SK-N-SH (cell line): ENCODE data around the gene CNTNAP2. TPM values are rescaled to one million over a fixed set of nuclear protein-coding genes. Genes with fewer than 3 reads are reported as not detected.

Experiments
- CTCF ChIA-PET: fragments of 300-600, 350-600 bp; formaldehyde crosslinking; extraction: SDS; loops from one replicate; lab custom pipeline; 2021; lab: Yijun Ruan, JAX
- POLR2A ChIA-PET: fragments of 350-600 bp; sonication (Branson Sonifier 250); formaldehyde crosslinking; extraction: SDS; loops from one replicate; lab custom pipeline; 2020; ENCODE audit warnings: antibody characterized with exemption, inconsistent platforms; lab: Yijun Ruan, JAX
- DNase-seq: peaks from one replicate; pipeline ENCODE4 v3.0.0; 2012
- H2AFZ ChIP-seq: fragments of 200-600 bp; sonication (generic); 2 replicates; pipeline ENCODE4 v1.8.1; 2016; ENCODE audit warnings: antibody characterized with exemption, mild to moderate bottlenecking, low read depth
- H3F3A ChIP-seq: fragments of 200-600 bp; sonication (generic); replicated peaks from 2 replicates; pipeline ENCODE3; 2016; ENCODE audit warnings: antibody characterized with exemption, mild to moderate bottlenecking; ENCODE audit not compliant: insufficient read depth
- H3K27ac ChIP-seq, 2 experiments: fragments of 200-500 bp in 1 of 2; fragments of 200-600 bp in 1 of 2; sonication (Bioruptor generic) in 1 of 2; sonication (generic), shearing (Covaris generic) in 1 of 2; 2 replicates each; pipeline versions ENCODE4 v1.5.1 to v1.6.1; 2014 to 2016; ENCODE audit warnings: low read depth in 2 of 2, inconsistent platforms in 1 of 2, low read length in 1 of 2, mild to moderate bottlenecking in 1 of 2, mixed read lengths in 1 of 2
- H3K27me3 ChIP-seq: fragments of 200-600 bp; sonication (generic), shearing (Covaris generic); 2 replicates; pipeline ENCODE4 v1.6.1; 2016; ENCODE audit warnings: mixed run types; ENCODE audit not compliant: insufficient read depth
- H3K36me3 ChIP-seq, 2 experiments: fragments of 200-500 bp in 1 of 2; fragments of 200-600 bp in 1 of 2; sonication (Bioruptor generic) in 1 of 2; sonication (generic) in 1 of 2; replicated peaks in 1 of 2; 2 replicates each; pipeline versions ENCODE3 to v1.5.1; 2014 to 2016; ENCODE audit warnings: low read length in 1 of 2, mild to moderate bottlenecking in 1 of 2; ENCODE audit not compliant: insufficient read depth in 2 of 2, control insufficient read depth in 1 of 2
- H3K4me1 ChIP-seq, 2 experiments: fragments of 200-500 bp in 1 of 2; fragments of 200-600 bp in 1 of 2; sonication (Bioruptor generic) in 1 of 2; sonication (generic), shearing (Covaris generic) in 1 of 2; 2 replicates each; pipeline versions ENCODE4 v1.5.1 to v1.6.1; 2014 to 2016; ENCODE audit warnings: low read depth in 1 of 2, low read length in 1 of 2, mixed run types in 1 of 2; ENCODE audit not compliant: insufficient read depth in 2 of 2, control insufficient read depth in 1 of 2
- H3K4me2 ChIP-seq: fragments of 200-600 bp; sonication (generic), shearing (Covaris generic); 2 replicates; pipeline ENCODE4 v1.6.1; 2017; ENCODE audit warnings: mixed run types
- H3K4me3 ChIP-seq, 2 experiments: fragments of 200-500 bp in 1 of 2; fragments of 200-600 bp in 1 of 2; sonication (Bioruptor generic) in 1 of 2; sonication (generic), shearing (Covaris generic) in 1 of 2; 2 replicates each; pipeline versions ENCODE4 v1.5.1 to v1.8.1; 2014 to 2016; ENCODE audit warnings: low read depth in 2 of 2, inconsistent platforms in 1 of 2, low read length in 1 of 2, mild to moderate bottlenecking in 1 of 2, mixed read lengths in 1 of 2, moderate library complexity in 1 of 2
- H3K79me2 ChIP-seq: fragments of 200-600 bp; sonication (generic); 2 replicates; pipeline ENCODE4 v1.8.1; 2017; ENCODE audit warnings: mild to moderate bottlenecking; ENCODE audit not compliant: insufficient read depth
- H3K9ac ChIP-seq: fragments of 200-600 bp; sonication (generic); 2 replicates; pipeline ENCODE4 v1.6.1; 2017; ENCODE audit warnings: mixed run types
- H3K9me2 ChIP-seq: fragments of 200-600 bp; sonication (generic); 2 replicates; pipeline ENCODE4 v1.6.1; 2017; ENCODE audit warnings: mixed run types
- H3K9me3 ChIP-seq: fragments of 200-600 bp; sonication (generic); 2 replicates; pipeline ENCODE4 v1.6.1; 2017; ENCODE audit warnings: mixed run types, mild to moderate bottlenecking, moderate library complexity
- H4K20me1 ChIP-seq: fragments of 200-600 bp; sonication (generic); 2 replicates; pipeline ENCODE4 v1.6.1; 2017; ENCODE audit warnings: mild to moderate bottlenecking, mixed run types; ENCODE audit not compliant: insufficient read depth
- ELF1 ChIP-seq: IDR thresholded peaks from 2 replicates; pipeline ENCODE4 v1.4.0; 2012
- GABPA ChIP-seq: IDR thresholded peaks from 2 replicates; pipeline ENCODE4 v1.4.0; 2012; ENCODE audit warnings: low read depth, mild to moderate bottlenecking
- MXI1 ChIP-seq: IDR thresholded peaks from 2 replicates; pipeline ENCODE4 v1.6.1; 2012; ENCODE audit warnings: mild to moderate bottlenecking, low read depth, low read length, improper control_type of control experiment
- RCOR1 ChIP-seq: fragments of 150-350 bp; IDR thresholded peaks from 2 replicates; pipeline ENCODE4 v1.6.1; 2017; ENCODE audit warnings: antibody characterized with exemption, low read length
- REST ChIP-seq: IDR thresholded peaks from 2 replicates; pipeline ENCODE4 v1.6.1; 2012; ENCODE audit warnings: mild to moderate bottlenecking, low read depth, low read length, moderate library complexity
- SIN3A ChIP-seq: IDR thresholded peaks from 2 replicates; pipeline ENCODE4 v1.6.1; 2012; ENCODE audit warnings: low read depth, mild to moderate bottlenecking, low read length, moderate library complexity, borderline replicate concordance
- SMC3 ChIP-seq: IDR thresholded peaks from 2 replicates; pipeline ENCODE4 v1.6.1; 2012; ENCODE audit warnings: low read depth, low read length, improper control_type of control experiment
- TEAD4 ChIP-seq: IDR thresholded peaks from 2 replicates; pipeline ENCODE4 v1.4.0; 2012; ENCODE audit warnings: mild to moderate bottlenecking, borderline replicate concordance; ENCODE audit not compliant: insufficient read depth
- YY1 ChIP-seq: IDR thresholded peaks from 2 replicates; pipeline ENCODE4 v1.4.0; 2012; ENCODE audit warnings: low read depth, mild to moderate bottlenecking
- WGBS: methylation state at CpG from one replicate; pipeline ENCODE4 v1.1.6; 2017; ENCODE audit warnings: low lambda C conversion rate; 5-methylcytosine and 5-hydroxymethylcytosine counted together
- polyA plus RNA-seq, 3 experiments: library from polyadenylated mRNA; depleted of rRNA; stranded (reverse); fragments of >200 nt; gene quantifications; 2 replicates each; pipeline ENCODE4 v1.2.3, GENCODE V29; 2012

CNTNAP2 gene
- polyA plus RNA-seq, 1 of the 3 experiments (the other 2 are of a cell fraction) = 3.4 TPM

- Histone ChIP-seq H3K9me3 (no peaks in the 10 kb centered on the region), H3K27me3 (no peaks in the 10 kb centered on the region), H4K20me1 (no peaks in the 10 kb centered on the region), H3K27ac (no peak overlapping the region)
- ChIA-PET CTCF (no interaction called here), POLR2A (no interaction called here)
- TF ChIP-seq ELF1 (no peak), MXI1 (no peak), REST (no peak)
- TF ChIP-seq, all 33 proteins: peak for 0
- Histone ChIP-seq H3K36me3 (no peaks in the 10 kb centered on the region), H3K79me2 (no peaks in the 10 kb centered on the region), H3K9me2 (no peaks in the 10 kb centered on the region), H3K4me3 (no peak overlapping the region), H3K4me2 (no peak overlapping the region), H2AFZ (no peak overlapping the region), H3K4me1 (no peaks in the 10 kb centered on the region), H3K9ac (no peak overlapping the region), H3F3A (no peaks in the 10 kb centered on the region)
- WGBS = 32% methylated on average over 1 of the region's 1 CpG
- DNase-seq = no peak
Observed at GRCh38 chr7:146713205-146713604, 596.6 kb downstream of the CNTNAP2 start.

GRCh38 chr7:146713934-146714333, 597.3 kb downstream of the CNTNAP2 start:
- DNase-seq = no peak
- WGBS = 53% methylated on average over 3 of the region's 3 CpGs
- ChIA-PET POLR2A (no interaction called here), CTCF (no interaction called here)
- TF ChIP-seq SIN3A (no peak), SMC3 (no peak), RCOR1 (no peak)
- Histone ChIP-seq H3K4me1 (no peaks in the 10 kb centered on the region), H4K20me1 (no peaks in the 10 kb centered on the region), H3K79me2 (no peaks in the 10 kb centered on the region), H3K36me3 (no peaks in the 10 kb centered on the region), H3K4me2 (no peak overlapping the region), H3K27ac (no peak overlapping the region), H3K9me3 (no peaks in the 10 kb centered on the region), H2AFZ (no peak overlapping the region), H3K9ac (no peak overlapping the region), H3K4me3 (no peak overlapping the region), H3K9me2 (no peaks in the 10 kb centered on the region), H3K27me3 (no peaks in the 10 kb centered on the region), H3F3A (no peaks in the 10 kb centered on the region)

- no peaks in the 10 kb centered on the region for H3K9me3 ChIP-seq
- ChIA-PET POLR2A (no interaction called here), CTCF (interaction anchor here (0.7 kb wide), 2 partner anchors 110 to 1422 kb away, joined by 3 to 4 read pairs; no protein-coding TSS in a partner anchor)
- no peaks in the 10 kb centered on the region for H3K79me2 ChIP-seq
- no peak overlapping the region for H3K9ac ChIP-seq
- H4K20me1 ChIP-seq = no peaks in the 10 kb centered on the region
- no peak for DNase-seq
- no peak overlapping the region for H3K4me3 ChIP-seq
- no peaks in the 10 kb centered on the region for H3K4me1 ChIP-seq
- no peaks in the 10 kb centered on the region for H3F3A ChIP-seq
- H3K27ac ChIP-seq = no peak overlapping the region
- no peaks in the 10 kb centered on the region for H3K9me2 ChIP-seq
- no peak for TF ChIP-seq GABPA
- no peak for TF ChIP-seq YY1
- no peak for TF ChIP-seq TEAD4
- TF ChIP-seq SMC3 = no peak
- H3K36me3 ChIP-seq = no peaks in the 10 kb centered on the region
- H2AFZ ChIP-seq = no peak overlapping the region
- H3K27me3 ChIP-seq = no peaks in the 10 kb centered on the region
- no peak overlapping the region for H3K4me2 ChIP-seq
- WGBS = 26% methylated on average over 2 of the region's 2 CpGs
Observed at GRCh38 chr7:146720195-146720594, 603.6 kb downstream of the CNTNAP2 start.
